MM.1S (cell line): Measurements from ENCODE around the gene NUBP1.

Source experiments
- DNase-seq: peaks from one replicate; pipeline ENCODE4 v3.0.0-alpha.2; 2015
- H2AFZ ChIP-seq: fragments of 300-600 bp; sonication (generic); 2 replicates; pipeline ENCODE4 v1.6.0; 2016; ENCODE audit warnings: antibody characterized with exemption, low read length
- H3F3A ChIP-seq: fragments of 300-600 bp; sonication (generic); 2 replicates; pipeline ENCODE4 v1.6.1; 2016; ENCODE audit warnings: mild to moderate bottlenecking, antibody characterized with exemption, low read length, moderate library complexity, mixed read lengths; ENCODE audit not compliant: insufficient read depth
- H3K27ac ChIP-seq: fragments of 300-600 bp; sonication (generic); 2 replicates; pipeline ENCODE4 v1.5.1; 2016; ENCODE audit warnings: mild to moderate bottlenecking, low read length
- H3K27me3 ChIP-seq: fragments of 300-600 bp; sonication (generic); replicated peaks from 2 replicates; pipeline ENCODE4 v1.6.0; 2016; ENCODE audit warnings: low read length; ENCODE audit not compliant: insufficient read depth
- H3K36me3 ChIP-seq: fragments of 300-600 bp; sonication (generic); replicated peaks from 2 replicates; pipeline ENCODE4 v1.6.1; 2016; ENCODE audit warnings: mild to moderate bottlenecking, low read length, mixed read lengths; ENCODE audit not compliant: insufficient read depth
- H3K4me1 ChIP-seq: fragments of 300-600 bp; sonication (generic); 2 replicates; pipeline ENCODE4 v1.6.1; 2016; ENCODE audit warnings: low read length, mixed read lengths
- H3K4me2 ChIP-seq: fragments of 300-600 bp; sonication (generic); 2 replicates; pipeline ENCODE4 v1.6.0; 2016; ENCODE audit warnings: low read depth, low read length
- H3K4me3 ChIP-seq: fragments of 300-600 bp; sonication (generic); 2 replicates; pipeline ENCODE4 v1.5.1; 2016; ENCODE audit warnings: low read length, mixed read lengths
- H3K79me2 ChIP-seq: fragments of 300-600 bp; sonication (generic); 2 replicates; pipeline ENCODE4 v1.6.1; 2016; ENCODE audit warnings: mixed run types, low read length, mixed read lengths
- H3K9ac ChIP-seq: fragments of 300-600 bp; sonication (generic); 2 replicates; pipeline ENCODE4 v1.6.1; 2016; ENCODE audit warnings: low read length, mixed read lengths
- H3K9me2 ChIP-seq: fragments of 300-600 bp; sonication (generic); replicated peaks from 2 replicates; pipeline ENCODE4 v1.6.1; 2016; ENCODE audit warnings: mild to moderate bottlenecking, low read length, mixed read lengths; ENCODE audit not compliant: insufficient read depth
- H3K9me3 ChIP-seq: fragments of 300-600 bp; sonication (generic); replicated peaks from 2 replicates; pipeline ENCODE4 v1.6.1; 2016; ENCODE audit warnings: mild to moderate bottlenecking, low read length, mixed read lengths; ENCODE audit not compliant: insufficient read depth
- H4K20me1 ChIP-seq: fragments of 300-600 bp; sonication (generic); 2 replicates; pipeline ENCODE4 v1.6.1; 2016; ENCODE audit warnings: mild to moderate bottlenecking, low read length, moderate library complexity, mixed read lengths; ENCODE audit not compliant: insufficient read depth
- CTCF ChIP-seq: fragments of 300-600 bp; sonication (generic); IDR thresholded peaks from 2 replicates; pipeline ENCODE4 v1.5.1; 2016; ENCODE audit warnings: antibody characterized with exemption, low read length, mixed read lengths
- EZH2 ChIP-seq: fragments of 300-600 bp; sonication (generic); optimal IDR thresholded peaks from 2 replicates; pipeline ENCODE3; 2017; ENCODE audit warnings: low read depth, mild to moderate bottlenecking, antibody characterized with exemption, low read length, mixed read lengths
- EZH2phosphoT487 ChIP-seq: fragments of 300-600 bp; sonication (generic); IDR thresholded peaks from 2 replicates; pipeline ENCODE4 v1.6.1; 2018; ENCODE audit warnings: antibody characterized with exemption, low read length

The NUBP1 gene

DNA sequence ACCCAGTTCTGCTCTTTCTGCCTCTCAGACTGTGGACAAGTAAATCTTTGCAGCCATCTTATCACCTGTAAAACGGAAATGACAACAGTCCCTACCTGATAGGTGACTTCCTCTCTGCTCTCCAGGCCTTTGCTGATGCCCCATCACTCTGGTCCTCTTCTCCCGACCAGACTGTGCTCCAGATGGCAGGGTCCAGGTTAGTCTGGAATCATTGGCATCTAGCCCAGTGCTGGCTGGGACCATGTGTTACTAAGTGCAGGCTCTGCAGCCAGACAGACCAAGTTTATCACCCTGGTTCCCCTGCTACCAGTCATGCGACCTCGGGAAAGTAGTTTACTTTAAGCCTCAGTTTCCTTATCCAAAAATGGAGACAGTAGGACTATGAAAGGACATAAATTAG lies 1.8 kb upstream of the NUBP1 start:
- Histone ChIP-seq H3K9ac (no peak overlapping the region), H3K36me3 (no peaks in the 10 kb centered on the region), H3K4me2 (no peak overlapping the region), H3K4me1 (peaks cover 19% of the 10 kb centered on the region), H3K4me3 (no peak overlapping the region), H4K20me1 (no peaks in the 10 kb centered on the region), H3K27me3 (no peaks in the 10 kb centered on the region), H3K9me2 (no peaks in the 10 kb centered on the region), H3K27ac (no peak overlapping the region), H3K79me2 (peaks cover 16% of the 10 kb centered on the region), H3K9me3 (no peaks in the 10 kb centered on the region), H3F3A (peaks cover 15% of the 10 kb centered on the region), H2AFZ (no peak overlapping the region)
- no peak for TF ChIP-seq CTCF
- no peak for TF ChIP-seq EZH2phosphoT487
- TF ChIP-seq EZH2: no peak
- no peak for DNase-seq

- Histone ChIP-seq H3F3A (peaks cover 7% of the 10 kb centered on the region), H3K9me2 (no peaks in the 10 kb centered on the region), H3K4me2 (peak overlapping the region; percentile 86), H3K36me3 (no peaks in the 10 kb centered on the region), H4K20me1 (no peaks in the 10 kb centered on the region), H3K9me3 (no peaks in the 10 kb centered on the region), H3K27ac (peak overlapping the region; percentile 86; the same call in 1 of the 2 replicates), H3K4me3 (peak overlapping the region; percentile 86), H3K4me1 (peaks cover 9% of the 10 kb centered on the region), H2AFZ (peak overlapping the region; percentile 89), H3K79me2 (peaks cover 16% of the 10 kb centered on the region), H3K9ac (peak overlapping the region; percentile 92), H3K27me3 (no peaks in the 10 kb centered on the region)
- TF ChIP-seq EZH2 (no peak), CTCF (no peak), EZH2phosphoT487 (no peak)
- DNase-seq: no peak
Measured at GRCh38 chr16:10743227-10743609, 424 bp upstream of the NUBP1 start.

DNA sequence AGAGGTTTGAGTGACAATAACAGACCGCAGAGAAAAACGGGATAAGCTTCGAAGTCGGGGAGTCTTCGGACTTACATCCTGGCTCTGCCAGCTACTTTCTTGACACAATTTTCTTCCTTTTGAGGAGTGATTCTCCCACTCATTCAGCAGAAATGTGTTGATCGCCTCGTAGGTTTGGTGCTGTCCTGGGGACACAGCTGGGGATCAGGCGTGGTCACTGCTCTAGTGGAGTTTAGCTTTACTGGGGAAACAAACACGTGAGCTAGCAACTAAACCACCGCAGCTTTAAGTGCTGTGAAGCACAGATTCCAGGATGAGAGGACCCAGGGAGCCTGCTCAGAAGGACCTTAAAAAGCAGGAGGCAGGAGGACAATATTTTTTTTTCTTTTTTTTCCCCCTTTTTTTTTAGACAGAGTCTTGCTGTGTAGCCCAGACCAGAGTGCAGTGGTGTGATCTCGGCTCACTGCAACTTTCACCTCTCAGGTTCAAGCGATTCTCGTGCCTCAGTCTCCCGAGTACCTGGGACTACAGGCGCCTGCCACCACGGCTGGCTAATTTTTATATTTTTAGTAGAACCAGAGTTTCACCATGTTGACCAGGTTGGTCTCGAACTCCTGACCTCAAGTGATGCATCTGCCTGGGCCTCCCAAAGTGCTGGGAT lies 858 bp downstream of the NUBP1 start:
- no peak for TF ChIP-seq EZH2phosphoT487
- no peak for TF ChIP-seq CTCF
- TF ChIP-seq EZH2: no peak
- H3K79me2 ChIP-seq: peaks cover 16% of the 10 kb centered on the region
- H3K36me3 ChIP-seq: no peaks in the 10 kb centered on the region
- H3K27ac ChIP-seq: peak overlapping the region; percentile 36; the same call in 1 of the 2 replicates
- no peaks in the 10 kb centered on the region for H3K9me2 ChIP-seq
- H2AFZ ChIP-seq: peak overlapping the region; percentile 66
- H3K9ac ChIP-seq: peak overlapping the region; percentile 65
- peak overlapping the region; percentile 75 for H3K4me2 ChIP-seq
- H3K4me1 ChIP-seq: 0 out of 2 replicates have a peak, but pooled peaks cover 4% of the 10 kb centered on the region
- peaks cover 2% of the 10 kb centered on the region; the same call in 1 of the 2 replicates for H3F3A ChIP-seq
- H3K9me3 ChIP-seq: no peaks in the 10 kb centered on the region
- no peaks in the 10 kb centered on the region for H3K27me3 ChIP-seq
- DNase-seq: peak; percentile 48
- no peaks in the 10 kb centered on the region for H4K20me1 ChIP-seq
- H3K4me3 ChIP-seq: peak overlapping the region; percentile 73
